Liver (tissue), 9 donors: ENCODE results near the gene PDE2A. TPM values are rescaled to one million over a fixed set of nuclear protein-coding genes. Genes with fewer than 3 reads are reported as not detected.

Source experiments
- DNase-seq: peaks from one replicate; pipeline ENCODE4 v3.0.0-alpha.2; 2017; ENCODE audit warnings: low spot score
- H3K27ac ChIP-seq, 2 donors: one replicate each; pipeline ENCODE4 v1.7.0; 2013; ENCODE audit warnings: inconsistent platforms in 2 of 2, low read length in 2 of 2, control low read depth in 1 of 2, low read depth in 1 of 2, mild to moderate bottlenecking in 1 of 2
- H3K27me3 ChIP-seq, 4 donors: one replicate each; pipeline versions ENCODE4 v1.6.1 to v1.7.0; 2013; ENCODE audit warnings: low read length in 3 of 4, inconsistent platforms in 1 of 4, mild to moderate bottlenecking in 1 of 4, moderate library complexity in 1 of 4; ENCODE audit not compliant: control insufficient read depth in 4 of 4, insufficient read depth in 4 of 4
- H3K36me3 ChIP-seq, 4 donors: one replicate each; pipeline versions ENCODE4 v1.6.1 to v1.7.0; 2013; ENCODE audit warnings: low read length in 3 of 4, mild to moderate bottlenecking in 3 of 4, low read depth in 1 of 4, moderate library complexity in 1 of 4; ENCODE audit not compliant: control insufficient read depth in 4 of 4, insufficient read depth in 3 of 4
- H3K4me1 ChIP-seq, 4 donors: one replicate each; pipeline versions ENCODE4 v1.6.1 to v1.7.0; 2013; ENCODE audit warnings: low read length in 3 of 4, mild to moderate bottlenecking in 3 of 4, moderate library complexity in 1 of 4; ENCODE audit not compliant: control insufficient read depth in 4 of 4, insufficient read depth in 4 of 4
- H3K4me3 ChIP-seq, 3 donors: one replicate each; pipeline versions ENCODE4 v1.6.1 to v1.7.0; 2013; ENCODE audit warnings: low read length in 3 of 3, control low read depth in 1 of 3, low read depth in 1 of 3, mild to moderate bottlenecking in 1 of 3
- H3K9ac ChIP-seq, 2 donors: one replicate each; pipeline ENCODE4 v1.7.0; 2013; ENCODE audit warnings: low read length in 2 of 2, mild to moderate bottlenecking in 2 of 2, moderate library complexity in 2 of 2, control low read depth in 1 of 2, low read depth in 1 of 2
- H3K9me3 ChIP-seq, 4 donors: one replicate each; pipeline versions ENCODE4 v1.6.1 to v1.7.0; 2013; ENCODE audit warnings: low read length in 3 of 4; ENCODE audit not compliant: control insufficient read depth in 4 of 4
- ATF3 ChIP-seq: IDR thresholded peaks from 2 replicates; pipeline ENCODE4 v1.6.1; 2016; ENCODE audit warnings: antibody characterized with exemption
- CTCF ChIP-seq: fragments of 150-350 bp; IDR thresholded peaks from 2 replicates; pipeline ENCODE4 v1.5.1; 2017; ENCODE audit warnings: improper control_type of control experiment, low read depth, low read length; ENCODE audit not compliant: missing input control
- FOXA1 ChIP-seq: IDR thresholded peaks from 2 replicates; pipeline ENCODE4 v1.6.1; 2016; ENCODE audit warnings: antibody characterized with exemption
- FOXA2 ChIP-seq: IDR thresholded peaks from 2 replicates; pipeline ENCODE4 v1.6.1; 2016; ENCODE audit warnings: antibody characterized with exemption
- HNF4A ChIP-seq, 2 donors: conservative IDR thresholded peaks; 2 replicates each; pipeline ENCODE4 v1.6.1; 2016; ENCODE audit warnings: antibody characterized with exemption in 2 of 2, mild to moderate bottlenecking in 2 of 2
- HNF4G ChIP-seq: IDR thresholded peaks from 2 replicates; pipeline ENCODE4 v1.6.1; 2016; ENCODE audit warnings: antibody characterized with exemption
- JUND ChIP-seq, 2 donors: IDR thresholded peaks; 2 replicates each; pipeline ENCODE4 v1.6.1; 2016; ENCODE audit warnings: antibody characterized with exemption in 2 of 2
- MAX ChIP-seq: IDR thresholded peaks from 2 replicates; pipeline ENCODE4 v1.6.1; 2016; ENCODE audit warnings: antibody characterized with exemption
- RXRA ChIP-seq, 2 donors: IDR thresholded peaks; 2 replicates each; pipeline ENCODE4 v1.6.1; 2017 to 2018; ENCODE audit warnings: antibody characterized with exemption in 2 of 2, mild to moderate bottlenecking in 1 of 2
- SP1 ChIP-seq: IDR thresholded peaks from 2 replicates; pipeline ENCODE4 v1.6.1; 2018; ENCODE audit warnings: antibody characterized with exemption, mild to moderate bottlenecking
- TAF1 ChIP-seq: conservative IDR thresholded peaks from 2 replicates; pipeline ENCODE4 v1.6.1; 2016; ENCODE audit warnings: antibody characterized with exemption, mild to moderate bottlenecking
- YY1 ChIP-seq: IDR thresholded peaks from 2 replicates; pipeline ENCODE4 v1.6.1; 2016; ENCODE audit warnings: antibody characterized with exemption, mild to moderate bottlenecking
- WGBS: extraction: QIAGEN DNeasy Blood & Tissue Kit; methylation state at CpG from one replicate; pipeline ENCODE4 v1.1.7; 2013; 5-methylcytosine and 5-hydroxymethylcytosine counted together
- polyA plus RNA-seq, 2 donors: library from polyadenylated mRNA; stranded (reverse) in 1 of 2; unstranded in 1 of 2; fragments of 200-250 nt in 1 of 2; fragments of >200 nt in 1 of 2; fragmentation: Nextera tagmentation in 1 of 2; extraction: Ambion mirVana in 1 of 2; gene quantifications; one replicate each; pipeline versions ENCODE4 v1.2.1 to v1.2.3, GENCODE V29; 2013 to 2015
- total RNA-seq, 2 donors: library from RNA; depleted of rRNA; stranded (reverse); fragments of >200 nt; gene quantifications; one replicate each; pipeline ENCODE4 v1.2.3, GENCODE V29; 2014
- TF ChIP-seq, protein P1 (sequence below): IDR thresholded peaks from 2 replicates; pipeline ENCODE4 v1.6.1; 2016; ENCODE audit warnings: antibody characterized with exemption, mild to moderate bottlenecking
- donor health status: healthy.
- donor health status: healthy.
- donor health status: healthy.
- donor health status: healthy.
- donor health status: healthy.

PDE2A gene
- total and polyA plus RNA-seq, 4 donors, result 4.3 to 32.8 (median 12.9) TPM

DNA sequence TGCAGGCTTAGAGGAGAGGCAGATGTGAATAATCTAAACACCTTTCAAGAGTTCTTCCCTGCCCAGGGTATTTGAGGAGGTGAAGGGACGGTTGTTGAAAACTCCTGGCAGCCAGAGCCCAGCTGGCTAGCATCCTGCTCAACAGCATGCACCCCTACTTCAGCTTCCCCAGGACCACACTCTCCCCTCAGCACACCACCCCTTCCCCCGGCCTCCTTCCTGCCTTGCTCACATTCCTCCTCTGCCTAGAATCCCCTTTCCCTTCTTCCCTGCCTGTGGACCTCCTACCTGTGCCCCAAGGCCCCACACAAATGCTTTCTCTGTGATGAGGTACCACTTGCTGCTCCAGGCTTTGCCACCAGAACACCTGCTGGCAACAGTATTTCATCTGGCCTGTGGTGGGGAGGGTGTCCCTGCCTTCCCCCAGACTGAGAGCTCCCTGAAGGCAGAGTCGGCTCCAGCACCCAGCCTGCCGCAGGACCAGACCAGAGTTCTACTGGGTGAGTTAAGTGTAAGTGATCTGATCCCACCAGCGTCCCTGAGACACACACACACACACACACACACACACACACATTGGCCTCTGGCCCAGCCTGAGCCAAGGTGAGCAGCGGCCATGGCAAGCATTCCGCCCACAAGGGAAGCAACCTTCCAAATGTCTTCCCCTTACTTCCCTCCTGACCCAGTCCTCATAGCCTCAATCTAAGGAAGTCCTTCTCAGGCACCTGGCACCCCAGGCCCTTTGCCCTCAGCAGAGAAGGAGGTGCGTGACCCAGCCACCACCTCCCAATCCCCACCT, 79.5 kb downstream of the PDE2A start:
- no peak for TF ChIP-seq TAF1
- TF ChIP-seq ATF3, result no peak
- TF ChIP-seq FOXA1, result no peak
- TF ChIP-seq JUND (IDR thresholded peaks at IDR 0.05), result no peak
- no peak for TF ChIP-seq SP1
- Histone ChIP-seq H3K4me1 (peaks cover 0 to 9% (median 5%) of the 10 kb centered on the region in 4 donors), H3K36me3 (no peaks in the 10 kb centered on the region), H3K9me3 (no peaks in the 10 kb centered on the region), H3K4me3 (no peak overlapping the region), H3K27ac (no peak overlapping the region), H3K27me3 (peaks cover 0 to 3% (median 0%) of the 10 kb centered on the region in 4 donors), H3K9ac (no peak overlapping the region)
- WGBS, result 72% methylated on average over 8 of the region's 8 CpGs
- DNase-seq, result no peak

DNA sequence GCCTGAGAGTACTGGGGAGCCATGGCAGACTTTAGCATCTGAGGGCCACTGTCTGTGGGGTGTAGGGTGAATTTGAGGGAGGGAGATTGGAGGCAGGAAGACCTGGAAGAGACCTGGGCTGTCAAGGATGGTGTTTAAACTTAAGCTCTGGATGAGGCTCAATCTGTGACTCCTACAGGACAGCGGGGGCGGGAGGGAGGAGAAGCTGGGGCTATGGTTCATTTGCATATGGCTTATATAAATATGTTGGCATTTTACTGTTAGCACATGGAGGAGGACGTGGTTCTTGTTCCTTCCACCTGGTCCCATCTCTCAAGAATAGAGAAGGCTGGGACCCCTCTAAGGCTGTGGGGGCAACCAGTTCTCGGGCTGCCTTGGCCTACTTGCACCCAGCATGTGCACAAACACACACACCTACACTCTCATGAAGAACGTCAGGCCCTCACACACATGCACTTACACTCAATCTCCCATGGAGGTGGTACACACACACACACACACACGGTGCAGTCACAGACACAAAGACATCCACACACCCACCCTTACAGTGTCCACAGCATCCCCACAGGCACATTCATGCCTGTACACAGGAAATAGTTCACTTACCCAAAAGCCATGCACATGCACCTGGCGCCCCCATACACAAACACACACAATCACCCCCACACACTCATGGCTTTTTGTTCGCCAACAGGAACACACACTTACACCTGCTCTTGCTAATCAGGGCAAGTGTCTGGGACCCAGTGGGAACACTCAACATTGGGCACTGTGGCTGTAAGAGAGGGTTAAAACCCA, 81.3 kb downstream of the PDE2A start:
- H3K9me3 ChIP-seq, result no peaks in the 10 kb centered on the region
- no peak for DNase-seq
- peaks cover 0 to 9% (median 6%) of the 10 kb centered on the region in 4 donors for H3K4me1 ChIP-seq
- TF ChIP-seq FOXA2 (no peak), HNF4A (conservative IDR thresholded peaks at IDR 0.05) (no peak), TAF1 (no peak), HNF4G (no peak), MAX (no peak), FOXA1 (no peak), RXRA (IDR thresholded peaks at IDR 0.05) (no peak), YY1 (no peak), CTCF (no peak), SP1 (no peak)
- TF ChIP-seq, protein P1, sequence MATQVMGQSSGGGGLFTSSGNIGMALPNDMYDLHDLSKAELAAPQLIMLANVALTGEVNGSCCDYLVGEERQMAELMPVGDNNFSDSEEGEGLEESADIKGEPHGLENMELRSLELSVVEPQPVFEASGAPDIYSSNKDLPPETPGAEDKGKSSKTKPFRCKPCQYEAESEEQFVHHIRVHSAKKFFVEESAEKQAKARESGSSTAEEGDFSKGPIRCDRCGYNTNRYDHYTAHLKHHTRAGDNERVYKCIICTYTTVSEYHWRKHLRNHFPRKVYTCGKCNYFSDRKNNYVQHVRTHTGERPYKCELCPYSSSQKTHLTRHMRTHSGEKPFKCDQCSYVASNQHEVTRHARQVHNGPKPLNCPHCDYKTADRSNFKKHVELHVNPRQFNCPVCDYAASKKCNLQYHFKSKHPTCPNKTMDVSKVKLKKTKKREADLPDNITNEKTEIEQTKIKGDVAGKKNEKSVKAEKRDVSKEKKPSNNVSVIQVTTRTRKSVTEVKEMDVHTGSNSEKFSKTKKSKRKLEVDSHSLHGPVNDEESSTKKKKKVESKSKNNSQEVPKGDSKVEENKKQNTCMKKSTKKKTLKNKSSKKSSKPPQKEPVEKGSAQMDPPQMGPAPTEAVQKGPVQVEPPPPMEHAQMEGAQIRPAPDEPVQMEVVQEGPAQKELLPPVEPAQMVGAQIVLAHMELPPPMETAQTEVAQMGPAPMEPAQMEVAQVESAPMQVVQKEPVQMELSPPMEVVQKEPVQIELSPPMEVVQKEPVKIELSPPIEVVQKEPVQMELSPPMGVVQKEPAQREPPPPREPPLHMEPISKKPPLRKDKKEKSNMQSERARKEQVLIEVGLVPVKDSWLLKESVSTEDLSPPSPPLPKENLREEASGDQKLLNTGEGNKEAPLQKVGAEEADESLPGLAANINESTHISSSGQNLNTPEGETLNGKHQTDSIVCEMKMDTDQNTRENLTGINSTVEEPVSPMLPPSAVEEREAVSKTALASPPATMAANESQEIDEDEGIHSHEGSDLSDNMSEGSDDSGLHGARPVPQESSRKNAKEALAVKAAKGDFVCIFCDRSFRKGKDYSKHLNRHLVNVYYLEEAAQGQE, result no peak
- WGBS, result 87% methylated on average over 8 of the region's 8 CpGs
- H3K36me3 ChIP-seq, result no peaks in the 10 kb centered on the region
- peaks cover 0 to 3% (median 0%) of the 10 kb centered on the region in 4 donors for H3K27me3 ChIP-seq
- H3K27ac ChIP-seq, result no peak overlapping the region
- H3K4me3 ChIP-seq, result no peak overlapping the region
- no peak overlapping the region for H3K9ac ChIP-seq
